Gastroesophageal sphincter (tissue), 4 donors: ENCODE measurements around the gene AFAP1. TPM values are rescaled to one million over a fixed set of nuclear protein-coding genes. Genes with fewer than 3 reads are reported as not detected.

Experiments used
- ATAC-seq: fragments of 150-250 bp; one replicate; pipeline ENCODE4 v1.9.1; 2016; ENCODE audit warnings: mild to moderate bottlenecking, moderate library complexity
- H3K27ac ChIP-seq, 4 donors: fragments of 200-600 bp; sonication (generic) in 3 of 4; 1 replicate in 3 of 4; 2 replicates in 1 of 4; pipeline ENCODE4 v1.5.1; 2016 to 2019
- H3K27me3 ChIP-seq: fragments of 200-600 bp; sonication (generic); one replicate; pipeline ENCODE4 v1.5.1; 2019
- H3K36me3 ChIP-seq, 2 donors: fragments of 200-600 bp; sonication (generic); one replicate each; pipeline ENCODE4 v1.5.1; 2019; ENCODE audit warnings: control low read depth in 1 of 2
- H3K4me1 ChIP-seq, 3 donors: fragments of 200-600 bp; sonication (generic); 1 replicate in 2 of 3; 2 replicates in 1 of 3; pipeline ENCODE4 v1.5.1; 2016 to 2019; ENCODE audit warnings: control low read depth in 2 of 3
- H3K4me3 ChIP-seq, 2 donors: fragments of 200-600 bp; sonication (generic); one replicate each; pipeline ENCODE4 v1.5.1; 2019; ENCODE audit warnings: mild to moderate bottlenecking in 1 of 2, moderate library complexity in 1 of 2
- H3K9me3 ChIP-seq, 3 donors: fragments of 200-600 bp; sonication (generic); one replicate each; pipeline ENCODE4 v1.5.1; 2017 to 2019; ENCODE audit warnings: control low read depth in 2 of 3
- CTCF ChIP-seq, 4 experiments: fragments of 200-600 bp in 2 of 4; fragments of 450-650 bp in 2 of 4; sonication (generic) in 1 of 4; IDR thresholded peaks; one replicate each; pipeline ENCODE4 v1.5.1; 2017 to 2019; ENCODE audit warnings: antibody characterized with exemption in 4 of 4, mild to moderate bottlenecking in 2 of 4, moderate library complexity in 2 of 4
- EP300 ChIP-seq: sonication (generic); formaldehyde crosslinking; IDR thresholded peaks from one replicate; pipeline ENCODE4 v1.6.1; 2017; ENCODE audit warnings: antibody characterized with exemption, mild to moderate bottlenecking
- POLR2A ChIP-seq, 2 donors: fragments of 450-650 bp; IDR thresholded peaks; one replicate each; pipeline ENCODE4 v1.6.1; 2017; ENCODE audit warnings: antibody characterized with exemption in 2 of 2, mild to moderate bottlenecking in 2 of 2, moderate library complexity in 1 of 2
- POLR2AphosphoS5 ChIP-seq: sonication (generic); formaldehyde crosslinking; IDR thresholded peaks from one replicate; pipeline ENCODE4 v1.6.1; 2017; ENCODE audit warnings: antibody characterized with exemption
- WGBS, 2 donors: methylation state at CpG; one replicate each; pipeline ENCODE4 v1.1.5; 2018; ENCODE audit warnings: low coverage in 1 of 2; 5-methylcytosine and 5-hydroxymethylcytosine counted together
- total RNA-seq, 4 donors: library from RNA; depleted of rRNA; stranded (reverse); fragments of >200 nt; gene quantifications; one replicate each; pipeline ENCODE4 v1.1.0, GENCODE V29; 2016

The AFAP1 gene
- total RNA-seq, 4 donors from 2014 or later: 32.0 to 79.7 (median 48.1) TPM

DNA sequence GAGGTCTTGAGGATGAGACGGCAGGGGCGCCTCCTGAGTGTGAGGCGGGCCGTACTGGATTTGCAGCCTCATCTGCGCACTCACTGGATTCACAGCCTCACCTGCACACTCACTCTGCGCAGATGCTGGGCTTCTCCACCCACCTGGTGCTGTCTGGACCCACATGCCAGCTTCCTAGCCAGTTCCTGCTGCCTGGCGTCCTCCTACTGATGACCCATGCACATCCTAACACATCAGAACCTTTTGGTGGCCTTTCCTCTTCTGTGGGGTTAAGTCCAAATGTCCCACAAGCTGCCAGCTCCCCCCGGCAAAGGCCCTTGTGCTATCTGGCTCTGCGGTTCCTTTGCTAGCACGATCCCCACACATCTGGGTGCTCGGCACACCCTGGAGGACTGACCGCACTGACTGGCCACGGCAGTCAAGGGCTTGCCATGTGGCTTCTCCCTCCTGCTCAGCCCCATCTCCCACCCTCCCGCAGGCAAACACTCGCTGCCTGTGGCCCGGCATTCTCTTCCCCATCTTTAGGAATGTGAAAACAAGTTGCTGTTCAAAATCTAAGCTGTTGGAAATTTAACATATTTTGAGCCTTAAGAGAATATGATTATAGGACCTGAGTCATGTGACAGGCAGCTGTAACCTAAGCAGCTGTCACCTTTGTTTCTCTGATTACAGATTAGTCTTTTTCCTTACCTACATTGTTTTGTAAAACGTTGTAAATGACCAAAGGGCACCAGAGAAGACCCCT is 39.4 kb upstream of the AFAP1 start:
- WGBS, 2 donors: 77% methylated on average over 6 to 7 of the region's 17 CpGs
- no peaks in the 10 kb centered on the region for H3K27me3 ChIP-seq
- no peaks in the 10 kb centered on the region for H3K36me3 ChIP-seq
- no peak for TF ChIP-seq CTCF (IDR thresholded peaks at IDR 0.05)
- no peak for TF ChIP-seq POLR2A (IDR thresholded peaks at IDR 0.05)
- TF ChIP-seq EP300: no peak
- no peak for TF ChIP-seq POLR2AphosphoS5
- H3K4me3 ChIP-seq: no peak overlapping the region
- peak overlapping the region in 1 of 4 donors; percentile 31 for H3K27ac ChIP-seq
- H3K4me1 ChIP-seq: peaks cover 0 to 19% (median 10%) of the 10 kb centered on the region in 3 donors
- no peaks in the 10 kb centered on the region for H3K9me3 ChIP-seq
- no peak for ATAC-seq

DNA sequence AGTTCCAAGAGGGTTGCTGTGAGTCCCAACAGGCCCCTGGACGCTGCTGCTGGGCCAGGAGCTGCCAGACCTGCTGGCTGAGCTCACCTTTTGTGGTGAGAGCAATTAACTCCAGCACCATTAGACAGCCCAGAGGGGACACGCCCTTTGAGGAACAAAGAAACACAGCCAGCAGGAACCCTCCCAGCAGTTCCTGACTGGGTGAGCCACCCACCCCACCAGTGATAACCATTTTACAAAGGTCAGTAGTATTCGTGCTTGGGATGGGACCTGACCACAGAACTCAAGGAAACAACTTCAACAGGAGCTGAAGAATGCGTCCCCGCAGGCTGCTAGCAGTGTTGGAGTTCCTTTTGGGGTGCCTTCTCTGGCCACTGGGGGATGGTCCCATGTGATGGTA is 38.8 kb upstream of the AFAP1 start:
- ATAC-seq: no peak
- no peaks in the 10 kb centered on the region for H3K9me3 ChIP-seq
- H3K27me3 ChIP-seq: no peaks in the 10 kb centered on the region
- H3K4me1 ChIP-seq: peaks cover 0 to 25% (median 14%) of the 10 kb centered on the region in 3 donors
- H3K4me3 ChIP-seq: no peak overlapping the region
- H3K27ac ChIP-seq: peak overlapping the region in 2 of 4 donors; percentile 28 to 31
- TF ChIP-seq CTCF (IDR thresholded peaks at IDR 0.05) (no peak), POLR2AphosphoS5 (no peak)
- no peaks in the 10 kb centered on the region for H3K36me3 ChIP-seq
- 43 to 90% methylated on average over 2 to 4 of the region's 5 CpGs for WGBS, 2 donors

- H3K4me3 ChIP-seq: no peak overlapping the region
- H3K4me1 ChIP-seq: peaks cover 0 to 43% (median 14%) of the 10 kb centered on the region in 3 donors
- no peaks in the 10 kb centered on the region for H3K27me3 ChIP-seq
- no peaks in the 10 kb centered on the region for H3K9me3 ChIP-seq
- no peak for ATAC-seq
- 94% methylated on average over 5 of the region's 5 CpGs for WGBS, 2 donors
- no peak overlapping the region for H3K27ac ChIP-seq
- TF ChIP-seq POLR2AphosphoS5 (no peak), CTCF (IDR thresholded peaks at IDR 0.05) (no peak), EP300 (no peak), POLR2A (IDR thresholded peaks at IDR 0.05) (no peak)
- no peaks in the 10 kb centered on the region for H3K36me3 ChIP-seq
Measured at GRCh38 chr4:7976634-7977033, 37.0 kb upstream of the AFAP1 start.

DNA sequence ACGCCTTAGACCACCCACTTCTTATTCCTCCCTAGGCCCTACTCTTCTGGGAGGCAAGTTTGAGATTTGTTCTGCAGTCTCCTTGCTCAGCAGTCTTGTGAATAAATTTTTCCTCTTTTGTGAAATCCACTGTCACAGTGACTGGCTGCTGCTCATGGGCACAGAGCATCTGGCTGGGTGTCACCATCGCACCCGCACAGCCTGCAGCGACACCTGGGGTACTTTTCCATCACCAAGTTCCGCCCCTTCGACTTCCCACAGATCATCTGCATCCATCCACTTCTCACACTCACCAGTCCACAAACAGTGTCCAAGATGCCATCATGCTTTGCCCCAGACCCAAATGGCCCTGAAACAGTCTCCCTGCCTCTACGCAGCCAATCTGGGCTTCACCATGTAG is 36.4 kb upstream of the AFAP1 start:
- no peak for ATAC-seq
- Histone ChIP-seq H3K27ac (no peak overlapping the region), H3K4me1 (peaks cover 0 to 49% (median 14%) of the 10 kb centered on the region in 3 donors), H3K9me3 (no peaks in the 10 kb centered on the region), H3K27me3 (no peaks in the 10 kb centered on the region), H3K4me3 (no peak overlapping the region), H3K36me3 (no peaks in the 10 kb centered on the region)
- TF ChIP-seq CTCF (IDR thresholded peaks at IDR 0.05): no peak
- no peak for TF ChIP-seq POLR2A (IDR thresholded peaks at IDR 0.05)
- no peak for TF ChIP-seq EP300
- TF ChIP-seq POLR2AphosphoS5: no peak
- WGBS, 2 donors: 83 to 100% methylated on average over 1 to 7 of the region's 7 CpGs

DNA sequence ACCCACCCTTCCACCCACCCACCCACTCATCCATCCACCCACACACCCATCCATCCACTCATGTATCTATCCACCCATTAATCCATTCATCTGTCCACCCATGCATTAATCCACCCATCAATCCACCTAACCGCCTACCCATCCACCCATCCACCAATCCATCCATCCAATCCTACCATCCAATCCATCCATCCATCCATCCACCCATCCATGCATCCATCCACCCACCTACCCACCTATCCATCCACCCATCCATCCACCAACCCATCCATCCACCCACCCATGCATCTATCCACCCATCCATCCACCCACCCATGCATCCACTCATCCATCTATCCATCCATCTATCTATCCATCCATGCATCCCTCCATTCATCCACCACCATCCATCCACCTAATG is 34.8 kb upstream of the AFAP1 start:
- TF ChIP-seq EP300 (no peak), POLR2A (IDR thresholded peaks at IDR 0.05) (no peak), CTCF (IDR thresholded peaks at IDR 0.05) (no peak), POLR2AphosphoS5 (no peak)
- Histone ChIP-seq H3K27ac (no peak overlapping the region), H3K27me3 (no peaks in the 10 kb centered on the region), H3K36me3 (no peaks in the 10 kb centered on the region), H3K9me3 (no peaks in the 10 kb centered on the region), H3K4me1 (peaks cover 0 to 65% (median 24%) of the 10 kb centered on the region in 3 donors), H3K4me3 (no peak overlapping the region)
- no peak for ATAC-seq
- 85% methylated on average over 1 of the region's 1 CpG; no CpG with 5 or more reads in 1 of the 2 donors for WGBS, 2 donors
